K562 (cell line): ENCODE measurements around the gene ZNF618. TPM values are rescaled to one million over a fixed set of nuclear protein-coding genes. Genes with fewer than 3 reads are reported as not detected.

Experiments used
- ATAC-seq: fragments of 200-7000 bp; cut with Tn5 transposase; 3 replicates; pipeline ENCODE4 v1.9.1; 2020; ENCODE audit warnings: moderate library complexity
- BruUV-seq: library from RNA; stranded (reverse); fragments of 400-500 nt; replicated peaks from 2 replicates; lab custom pipeline; 2021; lab: Mats Ljungman, UMichigan
- CTCF ChIA-PET: fragments of 300-600 bp; formaldehyde crosslinking; extraction: SDS; loops from one replicate; lab custom pipeline; 2021; ENCODE audit warnings: low intra/inter-chr PET ratio; lab: Yijun Ruan, JAX
- POLR2A ChIA-PET: fragments of 300-600, 350-650 bp; sonication (Branson Sonifier 250); formaldehyde crosslinking; extraction: SDS; loops from one replicate; lab custom pipeline; 2021; ENCODE audit warnings: antibody characterized with exemption, inconsistent platforms; lab: Yijun Ruan, JAX
- DNase-seq, 4 experiments: peaks; one replicate each; pipeline versions ENCODE4 v3.0.0 to v3.0.0-alpha.2; 2011 to 2018; ENCODE audit warnings: low spot score in 3 of 4, mixed read lengths in 3 of 4; ENCODE audit errors: extremely low read depth in 1 of 4
- FAIRE-seq: peaks from 2 replicates; lab custom pipeline; 2011; peaks lifted over from hg19 to GRCh38; lab: Jason Lieb, UNC
- H2AFZ ChIP-seq: 2 replicates; pipeline ENCODE4 v1.6.0; 2011; ENCODE audit warnings: low read depth, low read length, control low read depth, inconsistent platforms
- H3K27ac ChIP-seq: fragments of 200-600 bp; 3 replicates; pipeline ENCODE4 v1.8.0; 2011; ENCODE audit warnings: low read depth, mild to moderate bottlenecking, control low read depth, inconsistent platforms, low read length, moderate library complexity, mixed read lengths; ENCODE audit errors: extremely low read depth
- H3K27me3 ChIP-seq, 2 experiments: fragments of 300-600 bp in 1 of 2; 2 replicates in 1 of 2; 3 replicates in 1 of 2; pipeline versions ENCODE4 v1.6.0 to v1.8.0; 2011; ENCODE audit warnings: inconsistent platforms in 2 of 2, low read length in 2 of 2, mild to moderate bottlenecking in 1 of 2, mixed read lengths in 1 of 2, moderate library complexity in 1 of 2; ENCODE audit not compliant: control insufficient read depth in 2 of 2, insufficient read depth in 2 of 2
- H3K36me3 ChIP-seq: fragments of 300-600 bp; 3 replicates; pipeline ENCODE4 v1.8.0; 2011; ENCODE audit warnings: mild to moderate bottlenecking, low read length, inconsistent platforms; ENCODE audit not compliant: control insufficient read depth, insufficient read depth
- H3K4me1 ChIP-seq, 2 experiments: fragments of 200-600 bp in 1 of 2; replicated peaks in 1 of 2; 2 replicates in 1 of 2; 3 replicates in 1 of 2; pipeline versions ENCODE4 v1.5.1 to v1.8.0; 2011; ENCODE audit warnings: inconsistent platforms in 2 of 2, low read length in 2 of 2, mild to moderate bottlenecking in 1 of 2, mixed read lengths in 1 of 2, moderate library complexity in 1 of 2; ENCODE audit not compliant: control insufficient read depth in 2 of 2, insufficient read depth in 2 of 2
- H3K4me2 ChIP-seq: 2 replicates; pipeline ENCODE4 v1.6.1; 2011; ENCODE audit warnings: low read length, control low read depth, inconsistent platforms, mixed read lengths; ENCODE audit not compliant: insufficient read depth
- H3K4me3 ChIP-seq: fragments of 200-600 bp; sonication (generic), shearing (Covaris generic); 2 replicates; pipeline ENCODE4 v1.5.1; 2016; ENCODE audit warnings: control low read depth, inconsistent platforms
- H3K79me2 ChIP-seq: fragments of 200-600 bp; 3 replicates; pipeline ENCODE4 v1.8.0; 2011; ENCODE audit warnings: low read length, inconsistent platforms; ENCODE audit not compliant: control insufficient read depth, insufficient read depth
- H3K9ac ChIP-seq, 2 experiments: 2 replicates each; pipeline versions ENCODE4 v1.6.0 to v1.6.1; 2011; ENCODE audit warnings: low read depth in 2 of 2, low read length in 2 of 2, control low read depth in 1 of 2, inconsistent platforms in 1 of 2, mild to moderate bottlenecking in 1 of 2, mixed read lengths in 1 of 2; ENCODE audit not compliant: insufficient read depth in 1 of 2
- H3K9me1 ChIP-seq: one replicate; pipeline ENCODE4 v1.6.0; 2011; ENCODE audit warnings: inconsistent platforms, mild to moderate bottlenecking, low read length, moderate library complexity; ENCODE audit not compliant: control insufficient read depth, insufficient read depth
- H3K9me3 ChIP-seq: replicated peaks from 2 replicates; pipeline ENCODE4 v1.5.1; 2011; ENCODE audit warnings: low read depth, low read length, inconsistent platforms; ENCODE audit not compliant: control insufficient read depth, insufficient read depth
- H4K20me1 ChIP-seq: replicated peaks from 2 replicates; pipeline ENCODE4 v1.6.1; 2011; ENCODE audit warnings: low read length, inconsistent platforms, mixed read lengths; ENCODE audit not compliant: control insufficient read depth, insufficient read depth
- FOS ChIP-seq: IDR thresholded peaks from 3 replicates; pipeline ENCODE4 v1.6.1; 2011; ENCODE audit not compliant: insufficient read length; ENCODE audit errors: extremely low read depth
- GTF2A2 ChIP-seq: IDR thresholded peaks from 2 replicates; pipeline ENCODE4 v1.6.1; 2016; ENCODE audit warnings: mild to moderate bottlenecking, missing genetic modification characterization, missing compliant biosample characterization
- HOXB6 ChIP-seq: fragments of 250-450 bp; sonication (Bioruptor Pico); IDR thresholded peaks from 2 replicates; pipeline ENCODE4 v1.5.1; 2022; ENCODE audit warnings: mild to moderate bottlenecking, borderline replicate concordance
- ILK ChIP-seq: fragments of 450-650 bp; IDR thresholded peaks from 2 replicates; pipeline ENCODE4 v1.6.1; 2016; ENCODE audit warnings: missing genetic modification characterization, low read depth, mild to moderate bottlenecking, missing compliant biosample characterization, moderate library complexity, borderline replicate concordance
- KDM5B ChIP-seq: fragments of 200-600 bp; sonication (generic); IDR thresholded peaks from 2 replicates; pipeline ENCODE4 v1.6.1; 2012; ENCODE audit warnings: low read depth, mild to moderate bottlenecking, moderate library complexity, low read length, control low read depth, inconsistent platforms; ENCODE audit not compliant: insufficient replicate concordance
- KHSRP ChIP-seq: fragments of 450-650 bp; IDR thresholded peaks from 2 replicates; pipeline ENCODE4 v1.6.1; 2017
- NCOA1 ChIP-seq: fragments of 450-650 bp; IDR thresholded peaks from 2 replicates; pipeline ENCODE4 v1.6.1; 2016; ENCODE audit warnings: low read depth
- NFE2L1 ChIP-seq: fragments of 450-650 bp; IDR thresholded peaks from 2 replicates; pipeline ENCODE4 v1.6.1; 2016; ENCODE audit warnings: missing genetic modification characterization, low read depth, mild to moderate bottlenecking, missing compliant biosample characterization, moderate library complexity, borderline replicate concordance
- RFX7 ChIP-seq: fragments of 250-450 bp; sonication (Bioruptor Pico); IDR thresholded peaks from 2 replicates; pipeline ENCODE4 v1.5.1; 2021; ENCODE audit warnings: mild to moderate bottlenecking
- SIX5 ChIP-seq, 2 experiments: IDR thresholded peaks; 2 replicates each; pipeline ENCODE4 v1.6.1; 2011; ENCODE audit warnings: low read length in 2 of 2, borderline replicate concordance in 1 of 2, low read depth in 1 of 2, mild to moderate bottlenecking in 1 of 2, moderate library complexity in 1 of 2; ENCODE audit not compliant: insufficient read depth in 1 of 2
- TAF1 ChIP-seq: IDR thresholded peaks from 2 replicates; pipeline ENCODE4 v1.6.1; 2011; ENCODE audit warnings: mild to moderate bottlenecking, low read length, moderate library complexity; ENCODE audit not compliant: insufficient read depth, control insufficient read depth, severe bottlenecking; ENCODE audit errors: extremely low read depth
- WGBS: fragments of 100-300 bp; shearing (Covaris generic); methylation state at CpG from one replicate; pipeline ENCODE4 v1.1.6; 2016; ENCODE audit warnings: low coverage, mixed read lengths; ENCODE audit not compliant: insufficient coverage; ENCODE audit errors: missing lambda C conversion rate; 5-methylcytosine and 5-hydroxymethylcytosine counted together
- in situ Hi-C: fragments of 300-500 bp; cut with MboI; formaldehyde crosslinking; loops from 4 replicates; pipeline ENCODE4 v1.15.0; 2018; ENCODE audit warnings: inconsistent platforms, mixed read lengths
- intact Hi-C: fragments of 100-400 bp; cut with micrococcal nuclease; formaldehyde crosslinking; loops from 2 replicates; pipeline ENCODE4 v1.14.2; 2022
- polyA plus RNA-seq, 8 experiments: library from polyadenylated mRNA; depleted of rRNA in 4 of 8; stranded (reverse) in 5 of 8; unstranded in 3 of 8; fragments of >200 nt; fragmentation: Nextera tagmentation in 2 of 8; fragmentation: Illumina TruSeq in 1 of 8; extraction: Ambion mirVana in 2 of 8; extraction: Trizol in 1 of 8; gene quantifications; 2 replicates each; pipeline versions ENCODE4 v1.2.1 to v1.2.3, GENCODE V29; 2011 to 2014; ENCODE audit warnings: inconsistent platforms in 1 of 8, missing spikeins in 1 of 8
- total RNA-seq, 7 experiments: library from RNA; depleted of rRNA in 6 of 7; stranded (reverse); fragments of >200 nt in 6 of 7; fragmentation: Illumina TruSeq in 2 of 7; extraction: Trizol in 2 of 7; gene quantifications; 2 replicates each; pipeline versions ENCODE4 v1.2.1 to v1.2.3, GENCODE V29; 2011 to 2021; ENCODE audit warnings: low replicate concordance in 1 of 7
- TF ChIP-seq, protein P1 (sequence below): fragments of 250-450 bp; sonication (Bioruptor Pico); IDR thresholded peaks from 2 replicates; pipeline ENCODE4 v1.4.0; 2020; ENCODE audit warnings: mild to moderate bottlenecking

The ZNF618 gene
- total and polyA plus RNA-seq, 9 of the 15 experiments (the other 6 are each of a cell fraction or from before 2014, with no cell fraction given) = 0.08 to 13.7 (median 3.4) TPM

- FAIRE-seq = no peak
- DNase-seq = no peak
- Histone ChIP-seq H3K36me3 (0 out of 3 replicates have a peak, but pooled peaks cover 5% of the 10 kb centered on the region), H4K20me1 (0 out of 2 replicates have a peak, but pooled peaks cover 5% of the 10 kb centered on the region), H2AFZ (no peak overlapping the region), H3K9ac (no peak overlapping the region), H3K79me2 (no peaks in the 10 kb centered on the region), H3K4me2 (no peak overlapping the region), H3K4me1 (no peaks in the 10 kb centered on the region; a peak in 1 of 5 replicates), H3K4me3 (no peak overlapping the region), H3K27ac (no peak overlapping the region), H3K9me1 (peaks cover 4% of the 10 kb centered on the region), H3K9me3 (no peaks in the 10 kb centered on the region), H3K27me3 (no peaks in the 10 kb centered on the region)
- in situ Hi-C loops (no loop called here), intact Hi-C loops (no loop called here)
- 46% methylated on average over 5 of the region's 5 CpGs for WGBS
- ChIA-PET CTCF (no interaction called here), POLR2A (interaction anchor here (0.6 kb wide), 1 partner anchor 11 kb away, joined by 3 read pairs; no protein-coding TSS in a partner anchor)
- no peak for TF ChIP-seq ILK (tag)
- no peak for TF ChIP-seq KDM5B
- no peak for TF ChIP-seq FOS
- ATAC-seq = no peak
- no TSS peak for BruUV-seq
These were observed 114.9 kb downstream of the ZNF618 start for GRCh38 chr9:113990975-113991471.

GRCh38 chr9:113991714-113992113, 115.6 kb downstream of the ZNF618 start:
- FAIRE-seq (no peak), DNase-seq (no peak), ATAC-seq (no peak)
- BruUV-seq = no TSS peak
- TF ChIP-seq SIX5 (IDR thresholded peaks at IDR 0.05; ENCODE audit: borderline replicate concordance in 1 of 2, insufficient read depth in 1 of 2, low read depth in 1 of 2, low read length in 2 of 2) (no peak), NFE2L1 (tag) (no peak), HOXB6 (CRISPR knock-in tag) (no peak), TAF1 (no peak), NCOA1 (no peak), RFX7 (CRISPR knock-in tag) (no peak), GTF2A2 (tag) (no peak), KHSRP (no peak)
- TF ChIP-seq, protein P1, sequence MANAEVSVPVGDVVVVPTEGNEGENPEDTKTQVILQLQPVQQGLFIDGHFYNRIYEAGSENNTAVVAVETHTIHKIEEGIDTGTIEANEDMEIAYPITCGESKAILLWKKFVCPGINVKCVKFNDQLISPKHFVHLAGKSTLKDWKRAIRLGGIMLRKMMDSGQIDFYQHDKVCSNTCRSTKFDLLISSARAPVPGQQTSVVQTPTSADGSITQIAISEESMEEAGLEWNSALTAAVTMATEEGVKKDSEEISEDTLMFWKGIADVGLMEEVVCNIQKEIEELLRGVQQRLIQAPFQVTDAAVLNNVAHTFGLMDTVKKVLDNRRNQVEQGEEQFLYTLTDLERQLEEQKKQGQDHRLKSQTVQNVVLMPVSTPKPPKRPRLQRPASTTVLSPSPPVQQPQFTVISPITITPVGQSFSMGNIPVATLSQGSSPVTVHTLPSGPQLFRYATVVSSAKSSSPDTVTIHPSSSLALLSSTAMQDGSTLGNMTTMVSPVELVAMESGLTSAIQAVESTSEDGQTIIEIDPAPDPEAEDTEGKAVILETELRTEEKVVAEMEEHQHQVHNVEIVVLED (CRISPR knock-in tag) = no peak
- Histone ChIP-seq H3K27me3 (no peaks in the 10 kb centered on the region), H3K9me1 (no peaks in the 10 kb centered on the region), H3K9ac (no peak overlapping the region), H3K36me3 (0 out of 3 replicates have a peak, but pooled peaks cover 5% of the 10 kb centered on the region), H3K27ac (no peak overlapping the region), H3K4me1 (no peaks in the 10 kb centered on the region), H3K9me3 (no peaks in the 10 kb centered on the region), H3K79me2 (no peaks in the 10 kb centered on the region), H2AFZ (no peak overlapping the region), H3K4me2 (no peak overlapping the region), H3K4me3 (no peak overlapping the region), H4K20me1 (0 out of 2 replicates have a peak, but pooled peaks cover 5% of the 10 kb centered on the region)
- CTCF ChIA-PET = no interaction called here
- intact Hi-C loops = no loop called here
- in situ Hi-C loops = no loop called here
- POLR2A ChIA-PET = interaction anchor here (0.6 kb wide), 1 partner anchor 11 kb away, joined by 3 read pairs; no protein-coding TSS in a partner anchor
- 49% methylated on average over 3 of the region's 3 CpGs for WGBS
